Measurements from ENCODE around the gene LIMCH1. TPM values are rescaled to one million over a fixed set of nuclear protein-coding genes. Genes with fewer than 3 reads are reported as not detected.

Gene LIMCH1
- total and polyA plus RNA-seq, 2 experiments from 2014 or later, result 10.6 to 13.3 TPM

DNA sequence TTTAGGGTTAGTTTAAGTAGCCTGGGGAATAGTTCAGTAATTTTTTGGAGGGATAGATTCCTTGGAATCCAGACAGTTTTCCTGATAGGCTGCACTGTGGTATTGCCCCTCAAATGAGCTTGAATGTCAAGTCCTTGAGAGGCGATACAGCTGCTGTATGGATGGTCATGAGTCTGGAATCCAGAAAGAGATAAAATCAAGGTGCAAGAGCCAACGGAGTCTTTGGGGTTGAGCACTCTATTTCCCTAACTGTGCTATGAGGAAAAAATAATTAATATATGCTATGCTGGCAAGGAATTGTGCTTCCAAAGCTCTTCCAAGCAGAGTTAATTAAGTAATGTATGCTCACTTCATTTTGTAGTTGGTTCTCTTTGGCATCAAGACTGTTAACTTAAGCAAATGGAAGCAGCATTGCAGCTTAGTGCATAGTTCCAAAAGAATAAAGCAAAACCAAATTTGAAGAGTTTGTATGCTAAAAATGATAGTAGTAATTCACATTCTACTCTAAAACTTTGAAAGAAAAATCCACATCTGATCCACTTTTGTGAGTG, 48.8 kb downstream of the LIMCH1 start:
- Histone ChIP-seq H3K9me3 (ENCODE audit: low read depth) (no peaks in the 10 kb centered on the region), H3K4me2 (no peak overlapping the region), H3K79me2 (no peaks in the 10 kb centered on the region), H3K36me3 (replicated peaks; ENCODE audit: insufficient read depth, low read depth) (no peaks in the 10 kb centered on the region), H3K27me3 (no peaks in the 10 kb centered on the region), H2AFZ (no peak overlapping the region), H3K27ac (no peak overlapping the region), H3K4me3 (no peak overlapping the region), H4K20me1 (ENCODE audit: insufficient read depth, poor library complexity, severe bottlenecking) (no peaks in the 10 kb centered on the region), H3K9me2 (replicated peaks; ENCODE audit: insufficient read depth) (no peaks in the 10 kb centered on the region), H3K4me1 (ENCODE audit: insufficient read depth) (no peaks in the 10 kb centered on the region)
- 80% methylated on average over 2 of the region's 2 CpGs for WGBS (ENCODE audit: low lambda C conversion rate, missing lambda C conversion rate)
- DNase-seq (ENCODE audit: low spot score), result no peak
- TF ChIP-seq, protein P1, sequence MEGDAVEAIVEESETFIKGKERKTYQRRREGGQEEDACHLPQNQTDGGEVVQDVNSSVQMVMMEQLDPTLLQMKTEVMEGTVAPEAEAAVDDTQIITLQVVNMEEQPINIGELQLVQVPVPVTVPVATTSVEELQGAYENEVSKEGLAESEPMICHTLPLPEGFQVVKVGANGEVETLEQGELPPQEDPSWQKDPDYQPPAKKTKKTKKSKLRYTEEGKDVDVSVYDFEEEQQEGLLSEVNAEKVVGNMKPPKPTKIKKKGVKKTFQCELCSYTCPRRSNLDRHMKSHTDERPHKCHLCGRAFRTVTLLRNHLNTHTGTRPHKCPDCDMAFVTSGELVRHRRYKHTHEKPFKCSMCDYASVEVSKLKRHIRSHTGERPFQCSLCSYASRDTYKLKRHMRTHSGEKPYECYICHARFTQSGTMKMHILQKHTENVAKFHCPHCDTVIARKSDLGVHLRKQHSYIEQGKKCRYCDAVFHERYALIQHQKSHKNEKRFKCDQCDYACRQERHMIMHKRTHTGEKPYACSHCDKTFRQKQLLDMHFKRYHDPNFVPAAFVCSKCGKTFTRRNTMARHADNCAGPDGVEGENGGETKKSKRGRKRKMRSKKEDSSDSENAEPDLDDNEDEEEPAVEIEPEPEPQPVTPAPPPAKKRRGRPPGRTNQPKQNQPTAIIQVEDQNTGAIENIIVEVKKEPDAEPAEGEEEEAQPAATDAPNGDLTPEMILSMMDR (IDR thresholded peaks at IDR 0.05; ENCODE audit: poor library complexity), result no peak
- TF ChIP-seq EZH2 (IDR thresholded peaks at IDR 0.05; ENCODE audit: borderline replicate concordance) (no peak), EZH2phosphoT487 (IDR thresholded peaks at IDR 0.05; ENCODE audit: low read depth, severe bottlenecking, unreplicated experiment) (no peak)

DNA sequence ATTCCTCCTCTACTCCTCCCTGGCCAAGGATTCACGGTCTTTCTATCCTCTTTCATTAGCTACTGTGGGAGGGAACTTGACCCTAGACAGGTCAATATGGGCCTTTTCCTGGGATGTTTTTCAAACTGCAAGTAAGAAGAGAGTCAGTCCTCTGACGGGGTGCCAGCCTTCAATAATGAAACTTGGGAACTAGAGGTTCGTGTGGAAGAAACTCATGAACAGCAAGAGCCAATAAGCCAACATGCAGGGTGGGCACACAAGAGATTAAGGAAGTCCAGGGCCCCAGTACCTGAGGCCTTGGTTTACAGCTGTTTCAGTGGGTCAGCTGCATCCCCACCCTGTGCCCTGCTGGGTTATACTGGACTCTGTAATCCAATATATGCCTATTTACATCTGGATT, 49.3 kb downstream of the LIMCH1 start:
- DNase-seq (ENCODE audit: low spot score), result no peak
- Histone ChIP-seq H3K36me3 (replicated peaks; ENCODE audit: insufficient read depth, low read depth) (no peaks in the 10 kb centered on the region), H3K27ac (no peak overlapping the region), H3K79me2 (no peaks in the 10 kb centered on the region), H3K9me2 (replicated peaks; ENCODE audit: insufficient read depth) (no peaks in the 10 kb centered on the region), H3K4me3 (no peak overlapping the region), H3K9me3 (ENCODE audit: low read depth) (no peaks in the 10 kb centered on the region), H3K27me3 (no peaks in the 10 kb centered on the region), H3K4me1 (ENCODE audit: insufficient read depth) (no peaks in the 10 kb centered on the region), H4K20me1 (ENCODE audit: insufficient read depth, poor library complexity, severe bottlenecking) (no peaks in the 10 kb centered on the region), H2AFZ (no peak overlapping the region), H3K4me2 (no peak overlapping the region)
- 85% methylated on average over 3 of the region's 3 CpGs for WGBS (ENCODE audit: low lambda C conversion rate, missing lambda C conversion rate)
- TF ChIP-seq EZH2phosphoT487 (IDR thresholded peaks at IDR 0.05; ENCODE audit: low read depth, severe bottlenecking, unreplicated experiment) (no peak), EZH2 (IDR thresholded peaks at IDR 0.05; ENCODE audit: borderline replicate concordance) (no peak)
- TF ChIP-seq, protein P1 (IDR thresholded peaks at IDR 0.05; ENCODE audit: poor library complexity), result no peak

DNA sequence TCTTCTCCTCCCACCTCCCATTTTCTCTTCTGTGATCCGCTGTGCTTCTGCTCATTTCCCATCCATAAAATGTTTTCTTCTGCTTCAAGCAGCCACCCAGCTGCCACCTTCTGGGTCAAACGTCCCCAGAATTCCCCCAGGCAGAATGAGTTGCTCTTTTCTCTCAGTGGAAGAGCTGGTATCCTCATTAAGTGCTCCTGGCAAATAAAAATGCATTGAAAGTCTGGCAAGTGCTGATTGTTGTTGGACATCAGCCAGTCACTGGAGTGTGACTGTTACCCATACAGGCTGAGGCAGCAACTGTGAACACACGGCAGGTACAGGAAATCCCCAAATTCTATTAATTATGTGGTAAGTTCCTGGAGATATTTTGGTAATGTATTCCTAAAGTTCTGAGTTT, 52.6 kb downstream of the LIMCH1 start:
- TF ChIP-seq EZH2 (IDR thresholded peaks at IDR 0.05; ENCODE audit: borderline replicate concordance) (no peak), EZH2phosphoT487 (IDR thresholded peaks at IDR 0.05; ENCODE audit: low read depth, severe bottlenecking, unreplicated experiment) (no peak)
- TF ChIP-seq, protein P1 (IDR thresholded peaks at IDR 0.05; ENCODE audit: poor library complexity), result no peak
- Histone ChIP-seq H3K79me2 (no peaks in the 10 kb centered on the region), H3K27ac (no peak overlapping the region), H3K27me3 (no peaks in the 10 kb centered on the region), H3K9me2 (replicated peaks; ENCODE audit: insufficient read depth) (no peaks in the 10 kb centered on the region), H3K36me3 (replicated peaks; ENCODE audit: insufficient read depth, low read depth) (no peaks in the 10 kb centered on the region), H3K4me2 (no peak overlapping the region), H3K9me3 (ENCODE audit: low read depth) (no peaks in the 10 kb centered on the region), H3K4me1 (ENCODE audit: insufficient read depth) (no peaks in the 10 kb centered on the region), H4K20me1 (ENCODE audit: insufficient read depth, poor library complexity, severe bottlenecking) (no peaks in the 10 kb centered on the region), H2AFZ (no peak overlapping the region), H3K4me3 (no peak overlapping the region)
- DNase-seq (ENCODE audit: low spot score), result no peak
- WGBS (ENCODE audit: low lambda C conversion rate, missing lambda C conversion rate), result 63% methylated on average over 3 of the region's 3 CpGs

All from hepatocyte (in vitro differentiated cells).